OCI-LY3 (cell line): ENCODE measurements around the gene AKAP6.

Source experiments
- H2AFZ ChIP-seq: fragments of 200-600, 300-600 bp; shearing (Covaris generic); 2 replicates; pipeline ENCODE4 v1.6.0; 2014; ENCODE audit warnings: antibody characterized with exemption, low read depth, low read length
- H3K27ac ChIP-seq: fragments of 200-600, 300-600 bp; sonication (generic); 2 replicates; pipeline ENCODE4 v1.5.1; 2014; ENCODE audit warnings: mild to moderate bottlenecking, low read length, moderate library complexity, mixed read lengths
- H3K27me3 ChIP-seq: fragments of 200-600, 300-600 bp; sonication (generic); 2 replicates; pipeline ENCODE4 v1.6.1; 2014; ENCODE audit warnings: low read depth, low read length, mixed read lengths
- H3K36me3 ChIP-seq: fragments of 200-600, 300-600 bp; sonication (generic); replicated peaks from 2 replicates; pipeline ENCODE3; 2014; ENCODE audit warnings: low read depth, low read length, mixed read lengths
- H3K4me1 ChIP-seq: fragments of 300-600, 200-600 bp; sonication (generic); 2 replicates; pipeline ENCODE4 v1.6.1; 2014; ENCODE audit warnings: low read length, mixed read lengths
- H3K4me2 ChIP-seq: fragments of 200-600, 300-600 bp; sonication (generic); 2 replicates; pipeline ENCODE4 v1.6.1; 2014; ENCODE audit warnings: low read length, mixed read lengths
- H3K4me3 ChIP-seq: fragments of 300-600, 200-600 bp; sonication (generic); 2 replicates; pipeline ENCODE4 v1.5.1; 2014; ENCODE audit warnings: antibody characterized with exemption, mild to moderate bottlenecking, low read length, moderate library complexity
- H3K79me2 ChIP-seq: fragments of 300-600, 200-600 bp; shearing (Covaris generic); 2 replicates; pipeline ENCODE4 v1.6.1; 2014; ENCODE audit warnings: mild to moderate bottlenecking, low read length, mixed read lengths
- H3K9ac ChIP-seq: fragments of 300-600, 200-600 bp; shearing (Covaris generic); 2 replicates; pipeline ENCODE4 v1.6.0; 2014; ENCODE audit warnings: mild to moderate bottlenecking, low read length, moderate library complexity
- H3K9me3 ChIP-seq: fragments of 200-600, 300-600 bp; shearing (Covaris generic); 2 replicates; pipeline ENCODE4 v1.6.1; 2014; ENCODE audit warnings: low read length, mixed read lengths; ENCODE audit not compliant: insufficient read depth
- H4K20me1 ChIP-seq: fragments of 200-600, 300-600 bp; sonication (generic); 2 replicates; pipeline ENCODE4 v1.6.1; 2016; ENCODE audit warnings: low read length, mixed read lengths; ENCODE audit not compliant: insufficient read depth
- EZH2phosphoT487 ChIP-seq: fragments of 200-600 bp; shearing (Covaris generic); IDR thresholded peaks from 2 replicates; pipeline ENCODE4 v1.6.1; 2018; ENCODE audit warnings: antibody characterized with exemption, mixed run types, low read depth
- TF ChIP-seq, protein P1 (sequence below): fragments of 200-600, 300-600 bp; sonication (generic); IDR thresholded peaks from 2 replicates; pipeline ENCODE4 v1.5.1; 2014; ENCODE audit warnings: antibody characterized with exemption, low read length, low read depth

AKAP6 gene

DNA sequence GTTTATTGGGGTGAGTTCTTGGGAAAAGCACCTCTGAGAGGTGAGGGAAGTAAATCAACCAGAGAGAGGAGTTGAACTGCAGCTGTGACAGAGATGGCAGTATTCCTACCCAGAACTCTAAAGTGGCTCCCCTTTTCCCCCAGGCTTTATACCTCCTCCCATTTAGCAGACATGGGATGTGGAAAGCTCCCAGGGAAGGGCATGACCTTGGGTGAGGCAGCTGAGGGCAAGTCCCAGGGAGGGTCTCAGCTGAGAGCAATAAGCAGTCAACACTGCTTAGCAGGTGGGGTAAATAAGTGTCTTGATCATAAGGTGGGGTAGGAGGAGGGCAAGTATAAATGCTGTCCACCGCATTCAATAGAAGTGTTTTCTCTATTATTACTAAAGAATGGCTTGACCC, 143.0 kb downstream of the AKAP6 start:
- no peak overlapping the region for H2AFZ ChIP-seq
- no peaks in the 10 kb centered on the region for H3K9me3 ChIP-seq
- H3K27ac ChIP-seq = no peak overlapping the region

GRCh38 chr14:32472512-32473463, 143.7 kb downstream of the AKAP6 start:
- Histone ChIP-seq H2AFZ (no peak overlapping the region), H3K4me3 (no peak overlapping the region), H3K4me2 (no peak overlapping the region), H3K9me3 (no peaks in the 10 kb centered on the region), H3K9ac (no peak overlapping the region), H4K20me1 (no peaks in the 10 kb centered on the region), H3K27me3 (peaks cover 9% of the 10 kb centered on the region; the same call in 1 of the 2 replicates), H3K36me3 (no peaks in the 10 kb centered on the region), H3K27ac (no peak overlapping the region), H3K79me2 (no peaks in the 10 kb centered on the region), H3K4me1 (no peaks in the 10 kb centered on the region)
- TF ChIP-seq EZH2phosphoT487 = no peak
- TF ChIP-seq, protein P1, sequence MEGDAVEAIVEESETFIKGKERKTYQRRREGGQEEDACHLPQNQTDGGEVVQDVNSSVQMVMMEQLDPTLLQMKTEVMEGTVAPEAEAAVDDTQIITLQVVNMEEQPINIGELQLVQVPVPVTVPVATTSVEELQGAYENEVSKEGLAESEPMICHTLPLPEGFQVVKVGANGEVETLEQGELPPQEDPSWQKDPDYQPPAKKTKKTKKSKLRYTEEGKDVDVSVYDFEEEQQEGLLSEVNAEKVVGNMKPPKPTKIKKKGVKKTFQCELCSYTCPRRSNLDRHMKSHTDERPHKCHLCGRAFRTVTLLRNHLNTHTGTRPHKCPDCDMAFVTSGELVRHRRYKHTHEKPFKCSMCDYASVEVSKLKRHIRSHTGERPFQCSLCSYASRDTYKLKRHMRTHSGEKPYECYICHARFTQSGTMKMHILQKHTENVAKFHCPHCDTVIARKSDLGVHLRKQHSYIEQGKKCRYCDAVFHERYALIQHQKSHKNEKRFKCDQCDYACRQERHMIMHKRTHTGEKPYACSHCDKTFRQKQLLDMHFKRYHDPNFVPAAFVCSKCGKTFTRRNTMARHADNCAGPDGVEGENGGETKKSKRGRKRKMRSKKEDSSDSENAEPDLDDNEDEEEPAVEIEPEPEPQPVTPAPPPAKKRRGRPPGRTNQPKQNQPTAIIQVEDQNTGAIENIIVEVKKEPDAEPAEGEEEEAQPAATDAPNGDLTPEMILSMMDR = no peak

More for the DNA sequence above, 143.0 kb downstream of the AKAP6 start:
- Histone ChIP-seq H3K36me3 (no peaks in the 10 kb centered on the region), H3K79me2 (no peaks in the 10 kb centered on the region), H3K4me1 (no peaks in the 10 kb centered on the region), H3K4me3 (no peak overlapping the region), H4K20me1 (no peaks in the 10 kb centered on the region), H3K9ac (no peak overlapping the region), H3K4me2 (no peak overlapping the region), H3K27me3 (peaks cover 16% of the 10 kb centered on the region)
- TF ChIP-seq, protein P1 = no peak
- no peak for TF ChIP-seq EZH2phosphoT487

- Histone ChIP-seq H4K20me1 (no peaks in the 10 kb centered on the region), H3K9ac (no peak overlapping the region), H3K79me2 (no peaks in the 10 kb centered on the region), H3K4me2 (no peak overlapping the region), H3K9me3 (no peaks in the 10 kb centered on the region), H2AFZ (no peak overlapping the region), H3K36me3 (no peaks in the 10 kb centered on the region), H3K27ac (no peak overlapping the region), H3K4me3 (no peak overlapping the region), H3K4me1 (no peaks in the 10 kb centered on the region), H3K27me3 (0 out of 2 replicates have a peak, but pooled peaks cover 3% of the 10 kb centered on the region)
- TF ChIP-seq EZH2phosphoT487 = no peak
- TF ChIP-seq, protein P1 = no peak
Measured at GRCh38 chr14:32473464-32473855, 144.4 kb downstream of the AKAP6 start.

GRCh38 chr14:32474478-32475195, 145.5 kb downstream of the AKAP6 start:
- Histone ChIP-seq H3K9ac (no peak overlapping the region), H3K79me2 (no peaks in the 10 kb centered on the region), H3K4me2 (no peak overlapping the region), H3K4me3 (no peak overlapping the region), H3K4me1 (no peaks in the 10 kb centered on the region), H2AFZ (no peak overlapping the region), H3K27me3 (0 out of 2 replicates have a peak, but pooled peaks cover 3% of the 10 kb centered on the region), H3K36me3 (no peaks in the 10 kb centered on the region), H4K20me1 (no peaks in the 10 kb centered on the region), H3K9me3 (no peaks in the 10 kb centered on the region), H3K27ac (no peak overlapping the region)
- TF ChIP-seq, protein P1 = no peak
- no peak for TF ChIP-seq EZH2phosphoT487
